KMS-11 (cell line): ENCODE data around the gene PCED1A.
"Not testable (repeated sequence)": the region's sequence is repeated elsewhere in the genome, so short reads cannot be mapped to it uniquely, and the experiment has no call there.

ENCODE experiments used
- H2AFZ ChIP-seq: fragments of 200-600 bp; sonication (generic); 2 replicates; pipeline ENCODE4 v1.6.1; 2016; ENCODE audit warnings: antibody characterized with exemption, mixed run types, low read depth
- H3K27ac ChIP-seq: fragments of 200-600 bp; sonication (generic); 2 replicates; pipeline ENCODE4 v1.6.1; 2016; ENCODE audit warnings: mild to moderate bottlenecking, mixed run types
- H3K27me3 ChIP-seq: fragments of 200-600 bp; sonication (generic); 2 replicates; pipeline ENCODE4 v1.6.1; 2017; ENCODE audit warnings: mild to moderate bottlenecking, low read depth, mixed run types, moderate library complexity; ENCODE audit not compliant: insufficient read depth
- H3K36me3 ChIP-seq: fragments of 200-600 bp; sonication (generic); 2 replicates; pipeline ENCODE4 v1.6.1; 2017; ENCODE audit warnings: mild to moderate bottlenecking, mixed run types; ENCODE audit not compliant: insufficient read depth
- H3K4me1 ChIP-seq: fragments of 200-600 bp; sonication (generic); 2 replicates; pipeline ENCODE4 v1.6.1; 2016; ENCODE audit warnings: mild to moderate bottlenecking, low read depth, mixed run types; ENCODE audit not compliant: poor library complexity, severe bottlenecking
- H3K4me2 ChIP-seq: fragments of 200-600 bp; sonication (generic); 2 replicates; pipeline ENCODE4 v1.7.0; 2016; ENCODE audit warnings: mild to moderate bottlenecking, mixed run types
- H3K4me3 ChIP-seq: fragments of 200-600 bp; sonication (generic); IDR thresholded peaks from 2 replicates; pipeline ENCODE4 v1.6.1; 2017; ENCODE audit warnings: low read depth, low read length, mixed read lengths; ENCODE audit not compliant: insufficient read depth
- H3K79me2 ChIP-seq: fragments of 200-600 bp; sonication (generic); 2 replicates; pipeline ENCODE4 v1.6.1; 2016; ENCODE audit warnings: low read depth, mixed run types; ENCODE audit not compliant: insufficient read depth
- H3K9ac ChIP-seq: fragments of 200-600 bp; sonication (generic); 2 replicates; pipeline ENCODE4 v1.6.1; 2016; ENCODE audit warnings: mild to moderate bottlenecking, mixed run types
- H4K20me1 ChIP-seq: fragments of 200-600 bp; sonication (generic); 2 replicates; pipeline ENCODE4 v1.6.1; 2016; ENCODE audit warnings: mild to moderate bottlenecking, mixed run types; ENCODE audit not compliant: insufficient read depth
- CTCF ChIP-seq: fragments of 200-600 bp; sonication (generic); conservative IDR thresholded peaks from 2 replicates; pipeline ENCODE4 v1.6.1; 2017; ENCODE audit warnings: low read depth, mild to moderate bottlenecking, antibody characterized with exemption, low read length, moderate library complexity, mixed read lengths

The PCED1A gene

GRCh38 chr20:2809690-2810089 lies 30.8 kb downstream of the PCED1A start:
- Histone ChIP-seq H3K9ac (no peak overlapping the region), H3K4me3 (no peak overlapping the region), H3K4me1 (no peaks in the 10 kb centered on the region), H3K27ac (no peak overlapping the region), H4K20me1 (no peaks in the 10 kb centered on the region), H3K27me3 (no peaks in the 10 kb centered on the region), H3K36me3 (no peaks in the 10 kb centered on the region), H2AFZ (no peak overlapping the region), H3K79me2 (no peaks in the 10 kb centered on the region), H3K4me2 (no peak overlapping the region)
- no peak for TF ChIP-seq CTCF

GRCh38 chr20:2807929-2808328 lies 32.5 kb downstream of the PCED1A start:
- H3K4me1 ChIP-seq, H3K9ac ChIP-seq, H3K4me3 ChIP-seq, H3K79me2 ChIP-seq, H4K20me1 ChIP-seq, H3K27me3 ChIP-seq, H3K36me3 ChIP-seq, H3K27ac ChIP-seq, H2AFZ ChIP-seq, H3K4me2 ChIP-seq: not testable (repeated sequence)

- H2AFZ ChIP-seq = no peak overlapping the region
- H3K27me3 ChIP-seq = no peaks in the 10 kb centered on the region
- H3K4me2 ChIP-seq = no peak overlapping the region
- no peaks in the 10 kb centered on the region for H3K4me1 ChIP-seq
- H3K4me3 ChIP-seq = no peak overlapping the region
- H3K79me2 ChIP-seq = no peaks in the 10 kb centered on the region
- H4K20me1 ChIP-seq = no peaks in the 10 kb centered on the region
- H3K9ac ChIP-seq = no peak overlapping the region
- no peak overlapping the region for H3K27ac ChIP-seq
- H3K36me3 ChIP-seq = no peaks in the 10 kb centered on the region
- TF ChIP-seq CTCF = no peak
These were observed 33.4 kb downstream of the PCED1A start for GRCh38 chr20:2807019-2807418.

GRCh38 chr20:2806351-2806701 lies 34.1 kb downstream of the PCED1A start:
- no peak overlapping the region for H3K9ac ChIP-seq
- no peaks in the 10 kb centered on the region for H3K79me2 ChIP-seq
- no peaks in the 10 kb centered on the region for H3K4me1 ChIP-seq
- H3K4me2 ChIP-seq = no peak overlapping the region
- H4K20me1 ChIP-seq = no peaks in the 10 kb centered on the region
- no peak overlapping the region for H3K27ac ChIP-seq
- no peaks in the 10 kb centered on the region for H3K36me3 ChIP-seq
- H3K4me3 ChIP-seq = no peak overlapping the region
- no peak overlapping the region for H2AFZ ChIP-seq
- no peak for TF ChIP-seq CTCF
- H3K27me3 ChIP-seq = no peaks in the 10 kb centered on the region

- Histone ChIP-seq H3K79me2 (no peaks in the 10 kb centered on the region), H2AFZ (no peak overlapping the region), H3K27me3 (no peaks in the 10 kb centered on the region), H3K4me1 (no peaks in the 10 kb centered on the region), H3K4me3 (no peak overlapping the region), H3K9ac (no peak overlapping the region), H3K36me3 (no peaks in the 10 kb centered on the region), H3K4me2 (no peak overlapping the region), H3K27ac (no peak overlapping the region), H4K20me1 (no peaks in the 10 kb centered on the region)
- no peak for TF ChIP-seq CTCF
These were observed 34.6 kb downstream of the PCED1A start for GRCh38 chr20:2805689-2806350.
